SU-DHL-6 (cell line): Measurements from ENCODE around the gene PRICKLE1.

Source experiments
- H2AFZ ChIP-seq: fragments of 200-600 bp; sonication (generic); 2 replicates; pipeline ENCODE4 v1.6.1; 2014; ENCODE audit warnings: low read depth, mild to moderate bottlenecking, moderate library complexity, mixed read lengths, antibody characterized with exemption, low read length; ENCODE audit not compliant: severe bottlenecking
- H3F3A ChIP-seq: fragments of 200-600 bp; shearing (Covaris generic); 2 replicates; pipeline ENCODE4 v1.6.0; 2016; ENCODE audit warnings: antibody characterized with exemption, mild to moderate bottlenecking; ENCODE audit not compliant: insufficient read depth
- H3K27ac ChIP-seq: fragments of 200-600 bp; sonication (generic); 2 replicates; pipeline ENCODE4 v1.5.1; 2016; ENCODE audit warnings: low read depth, mild to moderate bottlenecking, low read length, moderate library complexity, mixed read lengths
- H3K27me3 ChIP-seq: fragments of 200-600 bp; sonication (generic), shearing (Covaris generic); 2 replicates; pipeline ENCODE4 v1.6.0; 2014; ENCODE audit warnings: mild to moderate bottlenecking, low read length
- H3K36me3 ChIP-seq: fragments of 200-600 bp; sonication (generic); 2 replicates; pipeline ENCODE4 v1.6.1; 2014; ENCODE audit warnings: mild to moderate bottlenecking, low read length, mixed read lengths
- H3K4me2 ChIP-seq: fragments of 300-600, 200-600 bp; shearing (Covaris generic), sonication (generic); 2 replicates; pipeline ENCODE4 v1.6.0; 2014; ENCODE audit warnings: low read length, low read depth, mild to moderate bottlenecking; ENCODE audit not compliant: poor library complexity, severe bottlenecking
- H3K4me3 ChIP-seq: fragments of 200-600 bp; sonication (generic); 2 replicates; pipeline ENCODE4 v1.5.1; 2014; ENCODE audit warnings: antibody characterized with exemption, low read length, mild to moderate bottlenecking, mixed read lengths; ENCODE audit not compliant: insufficient read depth, poor library complexity, severe bottlenecking
- H3K79me2 ChIP-seq: fragments of 200-600 bp; sonication (generic); 2 replicates; pipeline ENCODE4 v1.6.1; 2014; ENCODE audit warnings: mild to moderate bottlenecking, low read length, moderate library complexity; ENCODE audit not compliant: insufficient read depth
- H3K9ac ChIP-seq: fragments of 200-600 bp; sonication (generic); 2 replicates; pipeline ENCODE4 v1.7.0; 2014; ENCODE audit warnings: mild to moderate bottlenecking, low read length
- H3K9me2 ChIP-seq: fragments of 200-600 bp; sonication (generic); replicated peaks from 2 replicates; pipeline ENCODE4 v1.6.1; 2014; ENCODE audit warnings: low read length; ENCODE audit not compliant: insufficient read depth
- H3K9me3 ChIP-seq: fragments of 200-600 bp; sonication (generic); 2 replicates; pipeline ENCODE4 v1.6.1; 2014; ENCODE audit warnings: low read length, mixed read lengths; ENCODE audit not compliant: insufficient read depth
- H4K20me1 ChIP-seq: fragments of 200-600 bp; sonication (generic); 2 replicates; pipeline ENCODE4 v1.6.1; 2014; ENCODE audit warnings: low read depth, mild to moderate bottlenecking, antibody characterized with exemption, low read length, moderate library complexity, mixed read lengths
- CTCF ChIP-seq: fragments of 200-600 bp; sonication (generic); IDR thresholded peaks from one replicate; pipeline ENCODE4 v1.5.1; 2017; ENCODE audit warnings: antibody characterized with exemption, mild to moderate bottlenecking, low read length, moderate library complexity; ENCODE audit not compliant: insufficient read depth, poor library complexity, severe bottlenecking
- EZH2phosphoT487 ChIP-seq: fragments of 200-600 bp; sonication (generic), shearing (Covaris generic); conservative IDR thresholded peaks from 2 replicates; pipeline ENCODE4 v1.6.1; 2018; ENCODE audit warnings: mild to moderate bottlenecking, antibody characterized with exemption, low read length, moderate library complexity, mixed read lengths

The PRICKLE1 gene

GRCh38 chr12:42571327-42572009 lies 18.1 kb downstream of the PRICKLE1 start:
- Histone ChIP-seq H3K4me2 (no peak overlapping the region), H3K36me3 (no peaks in the 10 kb centered on the region), H3F3A (no peaks in the 10 kb centered on the region), H4K20me1 (no peaks in the 10 kb centered on the region), H3K9ac (no peak overlapping the region), H3K27me3 (no peaks in the 10 kb centered on the region), H3K4me3 (no peak overlapping the region), H2AFZ (no peak overlapping the region), H3K27ac (no peak overlapping the region), H3K9me3 (no peaks in the 10 kb centered on the region), H3K9me2 (no peaks in the 10 kb centered on the region), H3K79me2 (no peaks in the 10 kb centered on the region)
- TF ChIP-seq CTCF (no peak), EZH2phosphoT487 (no peak)

GRCh38 chr12:42570076-42570475 lies 19.5 kb downstream of the PRICKLE1 start:
- no peaks in the 10 kb centered on the region for H3K9me2 ChIP-seq
- H3K27ac ChIP-seq = no peak overlapping the region
- TF ChIP-seq CTCF (no peak), EZH2phosphoT487 (no peak)
- H3K4me2 ChIP-seq = no peak overlapping the region
- H3K36me3 ChIP-seq = no peaks in the 10 kb centered on the region
- H3K27me3 ChIP-seq = no peaks in the 10 kb centered on the region
- no peaks in the 10 kb centered on the region for H4K20me1 ChIP-seq
- no peaks in the 10 kb centered on the region for H3K9me3 ChIP-seq
- no peak overlapping the region for H3K4me3 ChIP-seq
- no peak overlapping the region for H2AFZ ChIP-seq
- no peaks in the 10 kb centered on the region for H3K79me2 ChIP-seq
- no peaks in the 10 kb centered on the region for H3F3A ChIP-seq
- H3K9ac ChIP-seq = no peak overlapping the region

GRCh38 chr12:42568952-42569915 lies 20.3 kb downstream of the PRICKLE1 start:
- Histone ChIP-seq H3K9me2 (no peaks in the 10 kb centered on the region), H3K4me3 (no peak overlapping the region), H3K27me3 (no peaks in the 10 kb centered on the region), H3K9me3 (no peaks in the 10 kb centered on the region), H3K36me3 (no peaks in the 10 kb centered on the region), H3K4me2 (no peak overlapping the region), H3K9ac (no peak overlapping the region), H3K27ac (no peak overlapping the region), H2AFZ (no peak overlapping the region), H4K20me1 (no peaks in the 10 kb centered on the region), H3K79me2 (no peaks in the 10 kb centered on the region), H3F3A (no peaks in the 10 kb centered on the region)
- TF ChIP-seq EZH2phosphoT487 = no peak
- TF ChIP-seq CTCF = peak; percentile 40
